ENCODE data around the gene VWA5B1. TPM values are rescaled to one million over a fixed set of nuclear protein-coding genes. Genes with fewer than 3 reads are reported as not detected.

The VWA5B1 gene
- total and polyA plus RNA-seq, 2 of the 8 experiments (the other 6 are each of a cell fraction or from before 2014, with no cell fraction given), result 0.54 to 2.3 TPM

DNA sequence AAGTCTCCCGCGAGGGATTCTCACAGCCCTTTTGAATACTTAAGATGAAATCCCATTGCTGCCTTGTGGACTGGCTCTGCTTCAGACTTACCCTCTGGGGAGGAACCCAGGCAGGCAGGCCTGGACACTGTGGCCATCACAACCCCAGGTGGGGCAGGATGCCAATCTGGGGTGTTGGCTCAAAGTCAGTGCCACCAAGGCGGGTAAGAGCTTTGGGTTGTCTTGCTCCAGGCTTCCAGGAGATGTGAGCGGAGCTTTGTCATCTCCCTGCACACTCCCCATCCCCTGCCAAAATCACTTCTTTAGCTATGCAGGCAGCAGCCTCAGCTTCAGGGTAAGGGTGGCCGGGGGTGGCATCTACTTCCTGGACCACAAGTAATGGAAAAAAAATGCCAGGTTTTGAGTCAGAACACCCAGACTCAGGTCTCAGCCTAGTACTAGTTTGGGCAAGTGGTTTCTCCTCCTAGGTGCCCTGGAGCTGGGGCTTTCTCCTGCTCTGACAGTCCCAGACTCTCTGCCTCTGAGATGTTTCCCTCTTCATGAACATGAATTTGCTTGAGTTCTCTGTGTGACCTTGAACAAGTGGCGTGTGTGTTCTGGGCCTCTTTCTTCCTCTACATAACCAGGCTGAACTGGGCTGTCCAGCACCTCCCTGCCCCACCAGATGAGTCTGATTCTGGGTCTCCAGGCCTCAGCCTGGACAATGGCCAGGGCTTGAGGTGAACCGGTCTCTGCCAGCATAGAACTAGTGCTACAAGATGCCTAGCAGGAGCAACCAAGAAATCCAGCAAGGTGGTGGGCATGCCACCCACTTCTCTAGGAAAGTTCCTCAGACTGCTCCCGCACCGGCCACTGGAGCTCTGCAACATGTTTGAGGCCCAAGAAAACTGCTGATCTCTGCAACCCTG lies 65.4 kb downstream of the VWA5B1 start:
- Histone ChIP-seq H2BK20ac (ENCODE audit: low read length) (no peak overlapping the region), H3K4me2 (ENCODE audit: insufficient read depth in 1 of 2, low read depth in 2 of 2, low read length in 2 of 2) (no peak overlapping the region), H3K4me1 (replicated peaks in 1 of 4; ENCODE audit: control insufficient read depth in 3 of 4, insufficient read depth in 4 of 4, low read length in 3 of 4) (0 out of 7 replicates have a peak, but pooled peaks cover 0 to 3% (median 0%) of the 10 kb centered on the region in 4 experiments), H3K23me2 (ENCODE audit: low read depth, low read length) (no peaks in the 10 kb centered on the region), H4K91ac (replicated peaks; ENCODE audit: insufficient read length, low read length) (no peak overlapping the region), H3K79me2 (ENCODE audit: control insufficient read depth in 1 of 2, insufficient read depth in 2 of 2, low read length in 2 of 2) (no peaks in the 10 kb centered on the region), H2BK5ac (ENCODE audit: low read depth, low read length) (no peak overlapping the region), H3K14ac (ENCODE audit: insufficient read length) (no peak overlapping the region), H2BK15ac (ENCODE audit: low read length) (no peak overlapping the region), H4K5ac (ENCODE audit: insufficient read length, low read depth, low read length) (no peak overlapping the region), H3K79me1 (ENCODE audit: low read depth, low read length) (no peaks in the 10 kb centered on the region), H3K18ac (ENCODE audit: extremely low read depth, low read length) (no peak overlapping the region), H3K9ac (replicated peaks in 1 of 4; ENCODE audit: extremely low read depth in 1 of 4, low read depth in 3 of 4, low read length in 3 of 4) (no peak overlapping the region), H3K4ac (replicated peaks; ENCODE audit: insufficient read length, low read depth, low read length) (no peak overlapping the region), H3K56ac (replicated peaks; ENCODE audit: insufficient read length, low read depth, low read length) (no peak overlapping the region), H3K27ac (ENCODE audit: low read depth, low read length) (no peak overlapping the region), H3K9me3 (ENCODE audit: insufficient read depth in 2 of 2, low read depth in 1 of 2, low read length in 1 of 2) (no peaks in the 10 kb centered on the region), H2BK12ac (ENCODE audit: low read depth, low read length) (no peak overlapping the region), H3K23ac (ENCODE audit: insufficient read length) (no peak overlapping the region), H2AK5ac (ENCODE audit: low read depth, low read length) (no peak overlapping the region), H3K4me3 (ENCODE audit: extremely low read depth in 1 of 4, insufficient read depth in 2 of 4, low read depth in 3 of 4, low read length in 4 of 4) (no peak overlapping the region), H2AFZ (ENCODE audit: low read length) (no peak overlapping the region), H4K8ac (ENCODE audit: extremely low read depth, insufficient read depth, low read length) (no peak overlapping the region), H3K36me3 (ENCODE audit: control insufficient read depth in 2 of 4, insufficient read depth in 4 of 4, low read length in 3 of 4) (no peaks in the 10 kb centered on the region), H3K27me3 (replicated peaks in 1 of 4; ENCODE audit: control insufficient read depth in 3 of 4, extremely low read depth in 1 of 4, insufficient read depth in 3 of 4, low read length in 3 of 4) (peaks cover 0 to 3% (median 0%) of the 10 kb centered on the region in 4 experiments; a peak in 3 of 7 replicates), H2BK120ac (replicated peaks; ENCODE audit: low read depth, low read length) (no peak overlapping the region), H4K20me1 (replicated peaks in 1 of 2; ENCODE audit: control insufficient read depth in 1 of 2, insufficient read depth in 2 of 2, low read length in 2 of 2) (no peaks in the 10 kb centered on the region)
- no peak for FAIRE-seq
- DNase-seq (ENCODE audit: low read depth in 1 of 2, low spot score in 2 of 2), result no peak
- ChIA-PET POLR2A (ENCODE audit: partially characterized antibody) (no interaction called here), CTCF (ENCODE audit: partially characterized antibody) (interaction anchor here (0.6 to 3.8 kb wide), 14 partner anchors 9 to 440 kb away, joined by 3 to 16 read pairs (median 3); no protein-coding TSS in a partner anchor)
- 77% methylated on average over 9 of the region's 9 CpGs; no CpG with 5 or more reads in 1 of the 2 experiments for WGBS, 2 experiments (ENCODE audit: extremely low coverage in 1 of 2, insufficient coverage in 1 of 2, insufficient read length in 1 of 2, insufficient replicate concordance in 2 of 2, low coverage in 1 of 2, low lambda C conversion rate in 2 of 2, missing lambda C conversion rate in 1 of 2)
- TF ChIP-seq SP1 (IDR thresholded peaks at IDR 0.05; ENCODE audit: low read depth, low read length) (no peak), ZNF274 (IDR thresholded peaks at IDR 0.05; ENCODE audit: borderline replicate concordance, extremely low read depth, low read length) (no peak), CBX8 (IDR thresholded peaks at IDR 0.05; ENCODE audit: borderline replicate concordance, low read depth, low read length) (no peak), EGR1 (IDR thresholded peaks at IDR 0.05; ENCODE audit: borderline replicate concordance, low read depth, low read length) (no peak), CTBP2 (IDR thresholded peaks at IDR 0.05; ENCODE audit: borderline replicate concordance, insufficient read depth, insufficient read length, low read length) (no peak), HDAC6 (IDR thresholded peaks at IDR 0.05; ENCODE audit: low read depth, low read length) (no peak), GABPA (IDR thresholded peaks at IDR 0.05; ENCODE audit: borderline replicate concordance, insufficient read depth, low read length) (no peak), SP2 (IDR thresholded peaks at IDR 0.05; ENCODE audit: low read length) (no peak), BCL11A (IDR thresholded peaks at IDR 0.05; ENCODE audit: low read depth in 2 of 2, low read length in 2 of 2) (no peak), BRCA1 (IDR thresholded peaks at IDR 0.05; ENCODE audit: low read depth, low read length) (no peak), USF2 (IDR thresholded peaks at IDR 0.05; ENCODE audit: low read length) (no peak)

Measured in H1 (cell line).